Subcutaneous abdominal adipose tissue (tissue), 5 donors: ENCODE data around the gene TH.

Experiments used
- H3K27ac ChIP-seq: one replicate; pipeline ENCODE4 v1.7.0; 2013; ENCODE audit warnings: low read depth, mild to moderate bottlenecking, inconsistent platforms, low read length, moderate library complexity
- H3K27me3 ChIP-seq, 5 donors: one replicate each; pipeline ENCODE4 v1.7.0; 2013; ENCODE audit warnings: low read length in 5 of 5, inconsistent platforms in 1 of 5; ENCODE audit not compliant: control insufficient read depth in 5 of 5, insufficient read depth in 4 of 5
- H3K36me3 ChIP-seq, 5 donors: one replicate each; pipeline ENCODE4 v1.7.0; 2013; ENCODE audit warnings: low read length in 5 of 5; ENCODE audit not compliant: control insufficient read depth in 5 of 5, insufficient read depth in 5 of 5
- H3K4me1 ChIP-seq, 5 donors: one replicate each; pipeline ENCODE4 v1.7.0; 2013; ENCODE audit warnings: low read length in 5 of 5, mild to moderate bottlenecking in 3 of 5, moderate library complexity in 1 of 5; ENCODE audit not compliant: control insufficient read depth in 5 of 5, insufficient read depth in 5 of 5
- H3K4me3 ChIP-seq, 5 donors: one replicate each; pipeline ENCODE4 v1.7.0; 2013; ENCODE audit warnings: low read length in 5 of 5, low read depth in 1 of 5
- H3K9ac ChIP-seq, 5 donors: one replicate each; pipeline ENCODE4 v1.7.0; 2013; ENCODE audit warnings: low read length in 5 of 5, mild to moderate bottlenecking in 4 of 5, moderate library complexity in 3 of 5
- H3K9me3 ChIP-seq, 5 donors: one replicate each; pipeline ENCODE4 v1.7.0; 2013; ENCODE audit warnings: low read length in 5 of 5; ENCODE audit not compliant: control insufficient read depth in 5 of 5
- donor health status: healthy.
- donor health status: healthy.
- donor health status: healthy.
- donor health status: healthy.
- donor health status: healthy.

Gene TH

GRCh38 chr11:2171591-2172003 lies at the start of gene TH:
Gene TH, minus strand, starts transcription at chr11:2171815. Its CDS starts 29 bp downstream, at chr11:2171786.
- Histone ChIP-seq H3K4me1 (peaks cover 0 to 2% (median under 1%) of the 10 kb centered on the region in 5 donors), H3K9me3 (peaks cover 0 to 2% (median 0%) of the 10 kb centered on the region in 5 donors), H3K36me3 (no peaks in the 10 kb centered on the region), H3K9ac (no peak within 1 kb of the TSS), H3K27ac (no peak within 1 kb of the TSS), H3K4me3 (no peak within 1 kb of the TSS), H3K27me3 (peaks cover 7 to 47% (median 37%) of the 10 kb centered on the region in 5 donors)

- Histone ChIP-seq H3K4me1 (no peaks in the 10 kb centered on the region), H3K27me3 (peaks cover 0 to 13% (median 10%) of the 10 kb centered on the region in 5 donors), H3K4me3 (no peak overlapping the region), H3K9ac (no peak overlapping the region), H3K27ac (no peak overlapping the region), H3K9me3 (peaks cover 0 to 8% (median 5%) of the 10 kb centered on the region in 5 donors), H3K36me3 (no peaks in the 10 kb centered on the region)
These were observed 49.4 kb upstream of the TH start for GRCh38 chr11:2221024-2221423.

- Histone ChIP-seq H3K4me3 (no peak overlapping the region), H3K9ac (no peak overlapping the region), H3K9me3 (peaks cover 0 to 8% (median 5%) of the 10 kb centered on the region in 5 donors), H3K27me3 (peaks cover 0 to 16% (median 11%) of the 10 kb centered on the region in 5 donors), H3K27ac (no peak overlapping the region), H3K36me3 (no peaks in the 10 kb centered on the region), H3K4me1 (no peaks in the 10 kb centered on the region)
These were observed 48.7 kb upstream of the TH start for GRCh38 chr11:2220173-2220771.

- no peak overlapping the region for H3K9ac ChIP-seq
- H3K9me3 ChIP-seq, result peaks cover 0 to 7% (median 5%) of the 10 kb centered on the region in 5 donors
- H3K27ac ChIP-seq, result no peak overlapping the region
- H3K4me3 ChIP-seq, result no peak overlapping the region
- peaks cover 0 to 21% (median 12%) of the 10 kb centered on the region in 5 donors for H3K27me3 ChIP-seq
- no peaks in the 10 kb centered on the region for H3K36me3 ChIP-seq
- no peaks in the 10 kb centered on the region for H3K4me1 ChIP-seq
These were observed 47.9 kb upstream of the TH start for GRCh38 chr11:2219318-2220017.

GRCh38 chr11:2218031-2218633 lies 46.5 kb upstream of the TH start:
- H3K36me3 ChIP-seq, result no peaks in the 10 kb centered on the region
- no peaks in the 10 kb centered on the region for H3K9me3 ChIP-seq
- H3K27me3 ChIP-seq, result peaks cover 0 to 25% (median 12%) of the 10 kb centered on the region in 5 donors
- H3K27ac ChIP-seq, result no peak overlapping the region
- no peak overlapping the region for H3K9ac ChIP-seq
- H3K4me3 ChIP-seq, result no peak overlapping the region
- H3K4me1 ChIP-seq, result no peaks in the 10 kb centered on the region

GRCh38 chr11:2217211-2218030 lies 45.8 kb upstream of the TH start:
- Histone ChIP-seq H3K4me3 (no peak overlapping the region), H3K9me3 (no peaks in the 10 kb centered on the region), H3K27ac (no peak overlapping the region), H3K36me3 (no peaks in the 10 kb centered on the region), H3K9ac (no peak overlapping the region), H3K27me3 (peaks cover 0 to 25% (median 15%) of the 10 kb centered on the region in 5 donors), H3K4me1 (no peaks in the 10 kb centered on the region)

- H3K4me1 ChIP-seq, result no peaks in the 10 kb centered on the region
- no peak overlapping the region for H3K9ac ChIP-seq
- peaks cover 0 to 26% (median 15%) of the 10 kb centered on the region in 5 donors for H3K27me3 ChIP-seq
- H3K27ac ChIP-seq, result no peak overlapping the region
- no peak overlapping the region for H3K4me3 ChIP-seq
- no peaks in the 10 kb centered on the region for H3K36me3 ChIP-seq
- H3K9me3 ChIP-seq, result no peaks in the 10 kb centered on the region
These were observed 44.9 kb upstream of the TH start for GRCh38 chr11:2216400-2217064.

- Histone ChIP-seq H3K27ac (no peak overlapping the region), H3K27me3 (peaks cover 0 to 29% (median 17%) of the 10 kb centered on the region in 5 donors), H3K9ac (no peak overlapping the region), H3K4me3 (no peak overlapping the region), H3K4me1 (no peaks in the 10 kb centered on the region), H3K36me3 (no peaks in the 10 kb centered on the region), H3K9me3 (no peaks in the 10 kb centered on the region)
These were observed 44.2 kb upstream of the TH start for GRCh38 chr11:2215561-2216399.

- H3K27me3 ChIP-seq, result peaks cover 0 to 34% (median 17%) of the 10 kb centered on the region in 5 donors
- no peaks in the 10 kb centered on the region for H3K4me1 ChIP-seq
- no peak overlapping the region for H3K9ac ChIP-seq
- H3K27ac ChIP-seq, result no peak overlapping the region
- H3K36me3 ChIP-seq, result no peaks in the 10 kb centered on the region
- no peak overlapping the region for H3K4me3 ChIP-seq
- H3K9me3 ChIP-seq, result no peaks in the 10 kb centered on the region
These were observed 43.6 kb upstream of the TH start for GRCh38 chr11:2215230-2215560.
